Breast epithelium (tissue), 3 donors: ENCODE data around the gene OBP2A.

Experiments used
- POLR2AphosphoS5 ChIP-seq, 3 donors: sonication (generic); formaldehyde crosslinking; IDR thresholded peaks; one replicate each; pipeline ENCODE4 v1.6.1; 2017; ENCODE audit warnings: antibody characterized with exemption in 3 of 3
- TF ChIP-seq, protein P1 (sequence below), 3 donors: fragments of 450-650 bp; IDR thresholded peaks; one replicate each; pipeline ENCODE4 v1.5.1; 2016 to 2017; ENCODE audit warnings: antibody characterized with exemption in 3 of 3, mild to moderate bottlenecking in 3 of 3, moderate library complexity in 3 of 3

DNA sequence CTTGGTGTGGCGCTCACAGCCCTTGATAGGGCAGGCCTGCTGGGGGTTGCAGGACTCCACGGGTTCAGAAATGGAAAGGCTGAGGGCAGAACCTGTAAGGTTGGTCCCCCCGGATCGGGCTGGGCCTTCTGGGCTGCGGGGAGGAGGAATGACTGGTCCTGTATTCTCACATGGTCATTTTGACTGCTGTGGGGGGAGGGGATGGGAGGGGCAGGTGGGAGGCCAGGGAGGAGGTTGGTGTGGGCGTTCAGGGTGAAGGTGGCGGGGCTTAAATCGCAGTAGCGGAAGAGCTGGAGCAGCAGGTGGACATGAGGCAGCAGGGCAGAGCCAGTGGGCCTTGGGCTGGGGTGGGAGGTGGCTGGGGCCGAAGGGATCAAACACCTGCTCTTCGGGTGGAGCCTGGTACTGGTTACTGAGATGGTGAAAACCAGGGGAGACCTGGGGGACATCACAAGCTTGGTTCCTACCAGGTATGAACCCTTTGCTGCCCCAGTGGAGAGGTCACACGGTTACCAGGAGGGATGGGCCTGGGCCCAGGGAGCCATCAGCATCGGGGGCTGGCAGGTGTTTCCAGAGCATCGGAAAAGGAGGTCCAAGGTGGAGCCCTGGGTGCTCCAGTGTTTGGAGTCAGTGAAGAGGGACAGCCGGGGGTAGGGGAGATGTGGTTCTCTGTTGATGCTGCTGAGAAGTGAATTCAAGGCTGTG is 43.6 kb upstream of the OBP2A start:
- TF ChIP-seq, protein P1, sequence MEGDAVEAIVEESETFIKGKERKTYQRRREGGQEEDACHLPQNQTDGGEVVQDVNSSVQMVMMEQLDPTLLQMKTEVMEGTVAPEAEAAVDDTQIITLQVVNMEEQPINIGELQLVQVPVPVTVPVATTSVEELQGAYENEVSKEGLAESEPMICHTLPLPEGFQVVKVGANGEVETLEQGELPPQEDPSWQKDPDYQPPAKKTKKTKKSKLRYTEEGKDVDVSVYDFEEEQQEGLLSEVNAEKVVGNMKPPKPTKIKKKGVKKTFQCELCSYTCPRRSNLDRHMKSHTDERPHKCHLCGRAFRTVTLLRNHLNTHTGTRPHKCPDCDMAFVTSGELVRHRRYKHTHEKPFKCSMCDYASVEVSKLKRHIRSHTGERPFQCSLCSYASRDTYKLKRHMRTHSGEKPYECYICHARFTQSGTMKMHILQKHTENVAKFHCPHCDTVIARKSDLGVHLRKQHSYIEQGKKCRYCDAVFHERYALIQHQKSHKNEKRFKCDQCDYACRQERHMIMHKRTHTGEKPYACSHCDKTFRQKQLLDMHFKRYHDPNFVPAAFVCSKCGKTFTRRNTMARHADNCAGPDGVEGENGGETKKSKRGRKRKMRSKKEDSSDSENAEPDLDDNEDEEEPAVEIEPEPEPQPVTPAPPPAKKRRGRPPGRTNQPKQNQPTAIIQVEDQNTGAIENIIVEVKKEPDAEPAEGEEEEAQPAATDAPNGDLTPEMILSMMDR (IDR thresholded peaks at IDR 0.05): no peak
- no peak for TF ChIP-seq POLR2AphosphoS5 (IDR thresholded peaks at IDR 0.05)
